GM13976 (cell line): ENCODE measurements around the gene MED9.
"Not testable (repeated sequence)": the region's sequence is repeated elsewhere in the genome, so short reads cannot be mapped to it uniquely, and the experiment has no call there.

ENCODE experiments used
- DNase-seq: peaks from one replicate; pipeline ENCODE4 v3.0.0; 2012; ENCODE audit warnings: low spot score
- CTCF ChIP-seq: IDR thresholded peaks from 2 replicates; pipeline ENCODE4 v1.5.1; 2012; ENCODE audit warnings: borderline replicate concordance, mild to moderate bottlenecking; ENCODE audit not compliant: insufficient read depth; ENCODE audit errors: extremely low read depth, missing control alignments, control extremely low read depth
- in situ Hi-C: fragments of 300-500 bp; cut with MboI; formaldehyde crosslinking; loops from one replicate; pipeline ENCODE4 v1.12.0; 2022; ENCODE audit warnings: low sequenced_read_pairs, mixed read lengths, inconsistent platforms; ENCODE audit not compliant: unreplicated experiment

MED9 gene

GRCh38 chr17:17463821-17464220 is 13.0 kb upstream of the MED9 start:
- in situ Hi-C loops: no loop called here
- TF ChIP-seq CTCF: no peak
- DNase-seq: no peak

GRCh38 chr17:17465878-17466277 is 10.9 kb upstream of the MED9 start:
- DNase-seq, in situ Hi-C loops: not testable (repeated sequence)

- no peak for TF ChIP-seq CTCF
- in situ Hi-C loops: no loop called here
- DNase-seq: no peak
Observed at GRCh38 chr17:17466511-17466910, 10.3 kb upstream of the MED9 start.

GRCh38 chr17:17467016-17467415 is 9.8 kb upstream of the MED9 start:
- no peak for DNase-seq
- in situ Hi-C loops: no loop called here
- no peak for TF ChIP-seq CTCF

GRCh38 chr17:17467720-17468119 is 9.1 kb upstream of the MED9 start:
- in situ Hi-C loops: no loop called here
- no peak for TF ChIP-seq CTCF
- DNase-seq: no peak

- TF ChIP-seq CTCF: no peak
- in situ Hi-C loops: no loop called here
- DNase-seq: no peak
Observed at GRCh38 chr17:17468217-17469010, 8.4 kb upstream of the MED9 start.

GRCh38 chr17:17469358-17469757 is 7.4 kb upstream of the MED9 start:
- no peak for TF ChIP-seq CTCF
- in situ Hi-C loops: no loop called here
- no peak for DNase-seq
